BLaER1 treated with 17β-estradiol and CSF1 and Interleukin-3, amounts not matched to agents 10 nM and 100 nM (cell line): Measurements from ENCODE around the gene BNIPL.

Experiments
- H3K27ac ChIP-seq, 11 experiments: shearing (Covaris generic); formaldehyde crosslinking; 2 replicates each; pipeline ENCODE4 v1.8.1; 2022
- H3K27me3 ChIP-seq, 11 experiments: shearing (Covaris generic); formaldehyde crosslinking; 2 replicates each; pipeline ENCODE4 v1.8.1; 2022
- H3K36me3 ChIP-seq, 11 experiments: shearing (Covaris generic); formaldehyde crosslinking; 2 replicates each; pipeline ENCODE4 v1.8.1; 2022
- H3K4me1 ChIP-seq, 10 experiments: shearing (Covaris generic); formaldehyde crosslinking; 2 replicates each; pipeline ENCODE4 v1.8.1; 2022
- H3K4me2 ChIP-seq, 11 experiments: shearing (Covaris generic); formaldehyde crosslinking; 2 replicates each; pipeline ENCODE4 v1.8.1; 2022
- H3K4me3 ChIP-seq, 10 experiments: shearing (Covaris generic); formaldehyde crosslinking; 2 replicates each; pipeline ENCODE4 v1.8.1; 2022
- H3K9ac ChIP-seq, 11 experiments: shearing (Covaris generic); formaldehyde crosslinking; 2 replicates each; pipeline ENCODE4 v1.8.1; 2022
- H3K9me3 ChIP-seq, 11 experiments: shearing (Covaris generic); formaldehyde crosslinking; replicated peaks in 1 of 11; 2 replicates each; pipeline ENCODE4 v1.8.1; 2022
- H4K20me1 ChIP-seq, 11 experiments: shearing (Covaris generic); formaldehyde crosslinking; 2 replicates each; pipeline ENCODE4 v1.8.1; 2022
- Cebpa-rat ChIP-seq, 11 experiments: shearing (Covaris generic); IDR thresholded peaks; 2 replicates each; pipeline ENCODE4 v1.8.1; 2022

BNIPL gene

DNA sequence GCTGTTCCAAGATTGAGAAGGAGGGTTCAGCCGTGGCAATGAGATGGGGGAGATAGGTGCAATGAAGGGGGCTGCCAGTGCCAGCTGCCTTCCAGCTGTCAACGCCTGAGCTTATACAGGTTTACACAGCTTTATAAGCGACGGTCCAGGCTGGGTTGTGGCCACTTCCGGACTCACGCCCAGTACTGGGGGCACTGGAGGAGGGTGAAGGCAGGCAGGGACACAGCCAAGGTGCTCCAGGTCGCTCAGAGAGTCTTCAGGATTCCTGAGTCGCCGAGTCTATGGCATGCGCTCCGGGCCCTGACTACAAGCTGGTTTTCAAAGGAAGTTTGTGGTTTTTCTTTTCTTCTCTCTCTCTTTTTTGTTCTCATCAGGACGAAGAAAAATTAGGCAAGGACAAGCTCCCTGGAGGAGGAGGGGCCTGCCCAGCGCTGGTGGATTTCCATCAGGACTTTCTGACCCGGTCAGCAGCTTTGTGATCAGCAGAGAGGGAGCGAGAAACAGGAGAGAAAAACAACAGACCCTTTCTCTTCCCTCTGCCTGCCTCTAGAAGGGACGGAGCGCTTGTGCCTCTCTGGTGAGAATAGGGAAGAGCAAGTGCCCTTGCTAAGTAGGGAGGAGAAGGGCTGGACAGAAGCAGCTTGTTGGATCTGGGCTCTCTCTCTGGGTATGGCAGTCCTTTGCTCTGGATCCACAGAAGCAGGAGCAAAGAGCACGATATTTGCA, 29.9 kb upstream of the BNIPL start, which contains the start of gene MINDY1:
TSS of gene MINDY1 (minus strand) at position 576 of the 726 bp plus-strand sequence. CDS start 4,285 bp downstream, outside the sequence.
- H3K4me2 ChIP-seq: peak within 1 kb of the TSS; percentile 83 to 97 (median 93)
- peak within 1 kb of the TSS; percentile 64 to 83 (median 72) for H3K4me3 ChIP-seq
- no peak for TF ChIP-seq Cebpa-rat (IDR thresholded peaks at IDR 0.05)
- H3K36me3 ChIP-seq: peaks cover 0 to 20% (median 6%) of the 10 kb centered on the region in 11 experiments; a peak in 10 of 22 replicates
- peaks cover 0 to 9% (median 0%) of the 10 kb centered on the region in 11 experiments; a peak in 2 of 22 replicates for H4K20me1 ChIP-seq
- H3K4me1 ChIP-seq: peaks cover 83 to 93% (median 89%) of the 10 kb centered on the region in 10 experiments
- H3K27ac ChIP-seq: peak within 1 kb of the TSS; percentile 68 to 90 (median 83)
- H3K27me3 ChIP-seq: no peaks in the 10 kb centered on the region
- H3K9me3 ChIP-seq: no peaks in the 10 kb centered on the region
- peak within 1 kb of the TSS; percentile 75 to 87 (median 82) for H3K9ac ChIP-seq

GRCh38 chr1:151007853-151008243, 28.5 kb upstream of the BNIPL start:
- peaks cover 0 to 2% (median 0%) of the 10 kb centered on the region in 11 experiments; a peak in 1 of 22 replicates for H4K20me1 ChIP-seq
- peak overlapping the region; percentile 83 to 97 (median 93) for H3K4me2 ChIP-seq
- H3K4me3 ChIP-seq: peak overlapping the region; percentile 68 to 83 (median 77); a peak in 18 of 20 replicates
- no peaks in the 10 kb centered on the region for H3K27me3 ChIP-seq
- peaks cover 0 to 8% (median 0%) of the 10 kb centered on the region in 11 experiments; a peak in 2 of 22 replicates for H3K36me3 ChIP-seq
- H3K9me3 ChIP-seq: no peaks in the 10 kb centered on the region
- H3K9ac ChIP-seq: peak overlapping the region; percentile 7 to 87 (median 82); a peak in 16 of 22 replicates
- peaks cover 83 to 93% (median 90%) of the 10 kb centered on the region in 10 experiments for H3K4me1 ChIP-seq
- peak overlapping the region in 10 of 11 experiments; percentile 68 to 90 (median 81); a peak in 19 of 22 replicates for H3K27ac ChIP-seq
- no peak for TF ChIP-seq Cebpa-rat (IDR thresholded peaks at IDR 0.05)

- Histone ChIP-seq H3K9ac (peak within 1 kb of the TSS; percentile 73 to 87 (median 83)), H3K4me1 (peaks cover 83 to 93% (median 90%) of the 10 kb centered on the region in 10 experiments), H3K4me2 (peak within 1 kb of the TSS; percentile 83 to 97 (median 94)), H4K20me1 (peaks cover 0 to 7% (median 0%) of the 10 kb centered on the region in 11 experiments; a peak in 1 of 22 replicates), H3K4me3 (peak within 1 kb of the TSS; percentile 68 to 83 (median 77)), H3K27ac (peak within 1 kb of the TSS; percentile 68 to 90 (median 80)), H3K27me3 (no peaks in the 10 kb centered on the region), H3K36me3 (peaks cover 0 to 8% (median 0%) of the 10 kb centered on the region in 11 experiments; a peak in 2 of 22 replicates), H3K9me3 (no peaks in the 10 kb centered on the region)
- no peak for TF ChIP-seq Cebpa-rat (IDR thresholded peaks at IDR 0.05)
Observed at GRCh38 chr1:151008244-151009205, 27.9 kb upstream of the BNIPL start, which contains the start of gene PRUNE1. TSS of gene PRUNE1 (plus strand) at chr1:151008449. CDS start at chr1:151008633, 184 bp downstream.

- H3K4me1 ChIP-seq: peaks cover 83 to 93% (median 90%) of the 10 kb centered on the region in 10 experiments
- peak overlapping the region; percentile 83 to 97 (median 94) for H3K4me2 ChIP-seq
- no peak for TF ChIP-seq Cebpa-rat (IDR thresholded peaks at IDR 0.05)
- no peaks in the 10 kb centered on the region for H3K27me3 ChIP-seq
- H3K4me3 ChIP-seq: peak overlapping the region; percentile 68 to 83 (median 77)
- H3K27ac ChIP-seq: peak overlapping the region; percentile 68 to 90 (median 78); a peak in 19 of 22 replicates
- peaks cover 0 to 8% (median 0%) of the 10 kb centered on the region in 11 experiments; a peak in 2 of 22 replicates for H3K36me3 ChIP-seq
- no peaks in the 10 kb centered on the region for H3K9me3 ChIP-seq
- peak overlapping the region; percentile 73 to 87 (median 83) for H3K9ac ChIP-seq
- peaks cover 0 to 7% (median 0%) of the 10 kb centered on the region in 11 experiments; a peak in 2 of 22 replicates for H4K20me1 ChIP-seq
Observed at GRCh38 chr1:151009206-151009587, 27.2 kb upstream of the BNIPL start.

DNA sequence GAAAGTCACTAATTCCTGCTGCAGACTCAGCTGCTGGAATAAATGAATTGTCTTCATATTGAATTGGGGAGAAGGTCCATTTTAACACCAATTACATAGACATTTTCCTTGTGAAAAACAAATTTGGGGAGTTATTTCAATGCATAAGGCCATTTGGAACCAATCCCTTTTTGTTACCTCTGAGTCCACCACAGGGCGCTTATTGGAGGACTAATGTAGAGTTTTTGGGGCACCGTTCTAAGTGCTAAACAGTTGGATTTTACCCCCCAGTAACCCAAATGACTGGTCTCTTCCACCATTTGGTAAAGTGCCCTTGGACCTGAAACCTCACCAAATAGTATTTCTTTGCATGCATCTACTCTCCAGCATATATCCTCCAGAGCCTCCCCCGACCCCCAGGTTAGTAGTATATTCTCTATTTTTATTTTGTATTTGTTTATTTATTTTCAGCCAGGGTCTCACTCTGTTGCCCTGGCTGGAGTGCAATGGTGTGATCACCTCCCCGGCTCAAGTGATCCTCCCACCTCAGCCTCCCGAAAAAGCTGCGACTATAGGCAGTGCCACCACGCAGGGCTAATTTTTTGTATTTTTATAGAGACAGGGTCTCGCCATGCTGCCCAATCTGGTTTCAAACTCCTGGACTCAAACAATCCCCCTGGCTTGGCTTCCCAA, 26.6 kb upstream of the BNIPL start:
- Histone ChIP-seq H3K9ac (peak overlapping the region in 9 of 11 experiments; percentile 82 to 87 (median 85); a peak in 12 of 22 replicates), H3K27me3 (no peaks in the 10 kb centered on the region), H3K4me3 (peak overlapping the region in 9 of 10 experiments; percentile 69 to 83 (median 77); a peak in 15 of 20 replicates), H3K36me3 (peaks cover 0 to 8% (median 0%) of the 10 kb centered on the region in 11 experiments; a peak in 4 of 22 replicates), H4K20me1 (peaks cover 0 to 7% (median 0%) of the 10 kb centered on the region in 11 experiments; a peak in 2 of 22 replicates), H3K4me2 (peak overlapping the region; percentile 83 to 97 (median 94)), H3K4me1 (peaks cover 83 to 93% (median 88%) of the 10 kb centered on the region in 10 experiments), H3K9me3 (no peaks in the 10 kb centered on the region), H3K27ac (peak overlapping the region in 1 of 11 experiments; percentile 78; a peak in 1 of 22 replicates)
- no peak for TF ChIP-seq Cebpa-rat (IDR thresholded peaks at IDR 0.05)

- Histone ChIP-seq H3K4me3 (no peak overlapping the region), H3K36me3 (peaks cover 0 to 8% (median 0%) of the 10 kb centered on the region in 11 experiments; a peak in 4 of 22 replicates), H3K9me3 (no peaks in the 10 kb centered on the region), H3K4me2 (peak overlapping the region; percentile 83 to 97 (median 94); a peak in 19 of 22 replicates), H3K27me3 (no peaks in the 10 kb centered on the region), H3K4me1 (peaks cover 78 to 88% (median 83%) of the 10 kb centered on the region in 10 experiments), H3K27ac (no peak overlapping the region), H4K20me1 (peaks cover 0 to 7% (median 0%) of the 10 kb centered on the region in 11 experiments; a peak in 2 of 22 replicates), H3K9ac (no peak overlapping the region)
- no peak for TF ChIP-seq Cebpa-rat (IDR thresholded peaks at IDR 0.05)
Observed at GRCh38 chr1:151010346-151010726, 26.1 kb upstream of the BNIPL start.

DNA sequence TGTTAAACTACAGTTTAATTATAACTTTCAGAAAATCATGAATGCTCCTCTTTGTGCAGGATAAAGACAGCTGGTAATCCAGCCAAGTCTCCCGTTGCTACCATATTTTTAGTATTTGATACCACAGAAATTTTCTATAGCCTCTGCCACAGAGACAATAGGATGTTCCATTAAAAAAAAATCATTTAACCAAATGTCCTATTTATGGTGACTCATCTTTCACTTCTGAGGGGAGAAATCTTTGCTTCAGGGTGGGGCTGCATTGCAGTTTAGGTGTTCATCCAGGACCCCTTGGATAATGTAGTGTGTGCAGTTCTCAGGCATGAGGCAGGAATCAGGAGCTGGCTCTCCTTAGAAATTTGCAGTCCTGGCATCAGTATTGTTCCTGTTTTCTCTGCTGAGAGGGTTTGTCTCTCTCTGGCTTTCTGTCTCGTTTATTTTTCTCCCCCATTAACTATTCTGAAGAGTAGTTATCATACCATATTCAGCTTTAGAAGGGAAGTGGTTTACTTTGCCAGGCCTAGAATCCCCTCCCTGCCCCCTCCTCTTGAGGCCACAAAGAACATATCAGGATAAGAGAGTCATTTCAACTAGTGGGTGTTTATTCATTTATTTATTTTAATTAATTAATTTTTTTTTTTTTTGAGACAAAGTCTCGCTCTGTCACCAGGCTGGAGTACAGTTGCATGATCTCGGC, 25.1 kb upstream of the BNIPL start:
- H3K4me2 ChIP-seq: peak overlapping the region; percentile 56 to 97 (median 92)
- H3K9ac ChIP-seq: peak overlapping the region in 5 of 11 experiments; percentile 12 to 35 (median 23); a peak in 4 of 22 replicates
- H3K27ac ChIP-seq: peak overlapping the region in 6 of 11 experiments; percentile 3 to 47 (median 16); a peak in 6 of 22 replicates
- H3K4me1 ChIP-seq: peaks cover 69 to 82% (median 75%) of the 10 kb centered on the region in 10 experiments
- no peaks in the 10 kb centered on the region for H3K27me3 ChIP-seq
- TF ChIP-seq Cebpa-rat (IDR thresholded peaks at IDR 0.05): no peak
- H3K4me3 ChIP-seq: no peak overlapping the region
- H3K36me3 ChIP-seq: peaks cover 0 to 11% (median 3%) of the 10 kb centered on the region in 11 experiments; a peak in 7 of 22 replicates
- H4K20me1 ChIP-seq: peaks cover 0 to 7% (median 0%) of the 10 kb centered on the region in 11 experiments; a peak in 2 of 22 replicates
- no peaks in the 10 kb centered on the region for H3K9me3 ChIP-seq
